Measurements from ENCODE around the gene TKTL1.

GRCh38 chrX:154372612-154373022 lies 77.0 kb downstream of the TKTL1 start:
- TF ChIP-seq CTCF (conservative IDR thresholded peaks at IDR 0.05 in 1 of 2, IDR thresholded peaks at IDR 0.05 in 1 of 2; ENCODE audit: low read depth in 1 of 2, low read length in 2 of 2) (no peak), EZH2 (IDR thresholded peaks at IDR 0.05; ENCODE audit: low read length, missing control alignments) (no peak)

All from fibroblast of lung (primary cell).